Heart left ventricle (tissue), 13 donors: Measurements from ENCODE around the gene GARIN1A.

ENCODE experiments used
- CTCF ChIP-seq, 12 donors: fragments of 200-600 bp; sonication (generic) in 4 of 12; IDR thresholded peaks; one replicate each; pipeline versions ENCODE4 v1.5.0 to v1.8.0; 2018 to 2022; ENCODE audit warnings: antibody characterized with exemption in 12 of 12, mild to moderate bottlenecking in 5 of 12
- POLR2A ChIP-seq, 2 donors: fragments of 450-650 bp; IDR thresholded peaks; one replicate each; pipeline ENCODE4 v1.6.1; 2017; ENCODE audit warnings: antibody characterized with exemption in 2 of 2, mild to moderate bottlenecking in 2 of 2, moderate library complexity in 2 of 2
- donor health status: ischemic (EF 13 %, LVEDD 7.1; RV severe dilation, severe dysfunction).
- donor health status: DM: no; HTN: yes; CAD: no.
- donor health status: DM: no; HTN: no; CAD: no.
- donor health status: ischemic (EF 25% LVEDD 6.9; RV normal size, moderate dysfunction).
- donor health status: ischemic (EF 25% LVEDD 5.7; RV mildly dilated, moderate dysfunction).
- donor health status: ischemic (EF 35%, LVEDD 5.7; RV mildly dilated, moderate dysfunction).
- donor health status: nonischemic (EF 11% LVEDD 7.7; RV severe dilation, severe dysfunction).
- donor health status: DM: yes; HTN: yes; CAD: no.
- donor health status: PGD.
- donor health status: ischemic (EF 29% LVEDD 5.4; RV normal size, mild dysfunction).
- donor health status: nonischemic (EF 23%, LVEDD 6.1; RV moderate dilation, normal function).

DNA sequence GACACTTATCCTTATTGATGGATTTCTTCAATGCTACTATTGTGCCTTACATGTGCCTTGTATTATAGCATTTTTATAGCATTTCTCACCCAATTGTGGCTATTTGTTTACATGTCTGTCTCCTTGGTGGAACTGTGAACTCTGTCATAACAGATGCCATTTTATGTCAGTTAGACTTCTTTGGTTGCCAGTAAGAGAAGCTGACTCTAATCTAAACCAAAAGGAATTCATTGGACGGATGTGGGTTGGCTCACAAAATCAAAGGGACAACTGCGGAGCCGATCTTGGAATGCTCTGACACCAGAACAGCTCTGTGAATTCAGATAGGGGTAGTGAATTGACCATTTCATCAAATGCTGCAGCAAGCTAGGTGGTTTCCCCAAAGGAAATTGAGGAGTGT lies 15.0 kb downstream of the GARIN1A start:
- TF ChIP-seq POLR2A (IDR thresholded peaks at IDR 0.05) (no peak), CTCF (IDR thresholded peaks at IDR 0.05) (no peak)
